Ovary (tissue), 9 donors: ENCODE results near the gene TNFRSF18. TPM values are rescaled to one million over a fixed set of nuclear protein-coding genes. Genes with fewer than 3 reads are reported as not detected.

Source experiments
- DNase-seq, 5 donors: peaks; one replicate each; pipeline ENCODE4 v3.0.0-alpha.2; 2019 to 2020
- H3K27ac ChIP-seq, 2 donors: fragments of 200-600 bp; one replicate each; pipeline versions ENCODE4 v1.5.1 to v1.8.0; 2019 to 2022
- H3K27me3 ChIP-seq: fragments of 200-600 bp; one replicate; pipeline ENCODE4 v1.8.0; 2022
- H3K36me3 ChIP-seq: fragments of 200-600 bp; sonication (generic); one replicate; pipeline ENCODE4 v1.5.1; 2019
- H3K4me1 ChIP-seq: one replicate; pipeline ENCODE4 v1.8.1; 2013; ENCODE audit warnings: mild to moderate bottlenecking, moderate library complexity; ENCODE audit not compliant: insufficient read depth
- H3K4me3 ChIP-seq: fragments of 200-600 bp; sonication (generic); one replicate; pipeline ENCODE4 v1.5.1; 2017
- H3K9me3 ChIP-seq, 2 donors: fragments of 200-600 bp in 1 of 2; sonication (generic) in 1 of 2; one replicate each; pipeline versions ENCODE4 v1.5.1 to v1.8.1; 2013 to 2019; ENCODE audit warnings: mild to moderate bottlenecking in 1 of 2, moderate library complexity in 1 of 2
- CTCF ChIP-seq, 3 donors: fragments of 450-650 bp in 2 of 3; fragments of 200-600 bp in 1 of 3; IDR thresholded peaks; one replicate each; pipeline versions ENCODE4 v1.5.1 to v1.8.0; 2016 to 2022; ENCODE audit warnings: antibody characterized with exemption in 3 of 3, mild to moderate bottlenecking in 1 of 3
- EP300 ChIP-seq: sonication (generic); formaldehyde crosslinking; IDR thresholded peaks from one replicate; pipeline ENCODE4 v1.6.1; 2017; ENCODE audit warnings: antibody characterized with exemption
- POLR2A ChIP-seq: fragments of 450-650 bp; IDR thresholded peaks from one replicate; pipeline ENCODE4 v1.6.1; 2017; ENCODE audit warnings: antibody characterized with exemption, mild to moderate bottlenecking, moderate library complexity
- WGBS, 3 donors: extraction: QIAGEN DNeasy Blood & Tissue Kit in 1 of 3; methylation state at CpG; one replicate each; pipeline versions ENCODE4 v1.1.5 to v1.1.7; 2013 to 2017; 5-methylcytosine and 5-hydroxymethylcytosine counted together
- intact Hi-C, 4 donors: fragments of 100-400 bp; cut with DNase I; formaldehyde crosslinking; loops; one replicate each; pipeline versions ENCODE4 v1.11.0 to v1.15.1; 2022 to 2023
- polyA plus RNA-seq, 2 donors: library from polyadenylated mRNA; stranded (reverse); fragments of 200-250 nt in 1 of 2; fragments of 350-450 nt in 1 of 2; fragmentation: Illumina TruSeq in 1 of 2; extraction: RNeasy Lipid Tissue Mini Kit (QIAGEN cat#74804) in 1 of 2; gene quantifications; one replicate each; pipeline ENCODE4 v1.2.3, GENCODE V29; 2013 to 2014
- total RNA-seq, 7 donors: library from RNA; depleted of rRNA in 2 of 7; stranded (reverse); fragments of >200 nt in 2 of 7; fragmentation: NEBNext Ultra II Directional in 3 of 7; extraction: Animal tissue kit (Norgen Biotek cat#: 25700) in 3 of 7; gene quantifications; one replicate each; pipeline versions ENCODE4 v1.1.0 to v1.2.4, GENCODE V29; 2016 to 2023
- donor health status: DM: no; HTN: no; CAD: no; lungs with moderate emphysema.
- donor health status: DM: no; HTN: no; CAD: no.
- donor health status: Bipolar disorder and iron deficiency.
- donor health status: DM: yes; HTN: yes; CAD: no.
- donor health status: DM: no; HTN: no; CAD: no.
- donor health status: DM: yes; HTN: yes; CAD: no.

The TNFRSF18 gene
- total and polyA plus RNA-seq, 9 donors: 0.10 to 1.4 (median 0.32) TPM; not detected in 5

- intact Hi-C loops: no loop called here
- Histone ChIP-seq H3K4me1 (no peaks in the 10 kb centered on the region), H3K9me3 (no peaks in the 10 kb centered on the region), H3K36me3 (no peaks in the 10 kb centered on the region), H3K27ac (no peak overlapping the region), H3K27me3 (no peaks in the 10 kb centered on the region), H3K4me3 (no peak overlapping the region)
- TF ChIP-seq EP300 (no peak), CTCF (IDR thresholded peaks at IDR 0.05) (no peak), POLR2A (no peak)
- 36 to 49% (median 46%) methylated on average over 20 to 21 of the region's 21 CpGs for WGBS, 3 donors
- DNase-seq: peak in 1 of 5 donors; percentile 8
Observed at GRCh38 chr1:1183221-1183747, 23.1 kb downstream of the TNFRSF18 start.

- WGBS, 3 donors: 61 to 65% (median 63%) methylated on average over 26 to 39 of the region's 39 CpGs
- Histone ChIP-seq H3K36me3 (no peaks in the 10 kb centered on the region), H3K4me3 (no peak overlapping the region), H3K27me3 (no peaks in the 10 kb centered on the region), H3K4me1 (no peaks in the 10 kb centered on the region), H3K9me3 (no peaks in the 10 kb centered on the region), H3K27ac (no peak overlapping the region)
- intact Hi-C loops: no loop called here
- DNase-seq: peak in 1 of 5 donors; percentile 10
- TF ChIP-seq EP300 (no peak), CTCF (IDR thresholded peaks at IDR 0.05) (no peak), POLR2A (no peak)
Observed at GRCh38 chr1:1182491-1183220, 23.7 kb downstream of the TNFRSF18 start.

- H3K4me3 ChIP-seq: no peak overlapping the region
- 77 to 81% (median 81%) methylated on average over 21 of the region's 21 CpGs for WGBS, 3 donors
Observed at GRCh38 chr1:1181938-1182410, 24.4 kb downstream of the TNFRSF18 start.

More at GRCh38 chr1:1181938-1182410, 24.4 kb downstream of the TNFRSF18 start:
- DNase-seq: peak in 1 of 5 donors; percentile 13
- no peaks in the 10 kb centered on the region for H3K36me3 ChIP-seq
- H3K27ac ChIP-seq: no peak overlapping the region
- intact Hi-C loops: no loop called here
- H3K9me3 ChIP-seq: no peaks in the 10 kb centered on the region
- TF ChIP-seq EP300 (no peak), CTCF (IDR thresholded peaks at IDR 0.05) (no peak), POLR2A (no peak)
- no peaks in the 10 kb centered on the region for H3K4me1 ChIP-seq
- H3K27me3 ChIP-seq: no peaks in the 10 kb centered on the region
